SK-N-MC (cell line): Measurements from ENCODE around the gene EPB41L4B.

ENCODE experiments used
- EZH2 ChIP-seq: fragments of 200-600 bp; sonication (generic); IDR thresholded peaks from one replicate; pipeline ENCODE4 v1.6.1; 2017; ENCODE audit warnings: antibody characterized with exemption
- POLR2AphosphoS5 ChIP-seq: IDR thresholded peaks from 2 replicates; pipeline ENCODE4 v1.6.1; 2012; ENCODE audit warnings: mild to moderate bottlenecking, low read depth, low read length, borderline replicate concordance

GRCh38 chr9:109341561-109341960 lies 20.7 kb upstream of the EPB41L4B start:
- TF ChIP-seq EZH2, result no peak
- no peak for TF ChIP-seq POLR2AphosphoS5
